ENCODE data around the gene JUND. TPM values are rescaled to one million over a fixed set of nuclear protein-coding genes. Genes with fewer than 3 reads are reported as not detected.

JUND gene
- total RNA-seq, 4 donors from 2014 or later = 629 to 753 (median 680) TPM

DNA sequence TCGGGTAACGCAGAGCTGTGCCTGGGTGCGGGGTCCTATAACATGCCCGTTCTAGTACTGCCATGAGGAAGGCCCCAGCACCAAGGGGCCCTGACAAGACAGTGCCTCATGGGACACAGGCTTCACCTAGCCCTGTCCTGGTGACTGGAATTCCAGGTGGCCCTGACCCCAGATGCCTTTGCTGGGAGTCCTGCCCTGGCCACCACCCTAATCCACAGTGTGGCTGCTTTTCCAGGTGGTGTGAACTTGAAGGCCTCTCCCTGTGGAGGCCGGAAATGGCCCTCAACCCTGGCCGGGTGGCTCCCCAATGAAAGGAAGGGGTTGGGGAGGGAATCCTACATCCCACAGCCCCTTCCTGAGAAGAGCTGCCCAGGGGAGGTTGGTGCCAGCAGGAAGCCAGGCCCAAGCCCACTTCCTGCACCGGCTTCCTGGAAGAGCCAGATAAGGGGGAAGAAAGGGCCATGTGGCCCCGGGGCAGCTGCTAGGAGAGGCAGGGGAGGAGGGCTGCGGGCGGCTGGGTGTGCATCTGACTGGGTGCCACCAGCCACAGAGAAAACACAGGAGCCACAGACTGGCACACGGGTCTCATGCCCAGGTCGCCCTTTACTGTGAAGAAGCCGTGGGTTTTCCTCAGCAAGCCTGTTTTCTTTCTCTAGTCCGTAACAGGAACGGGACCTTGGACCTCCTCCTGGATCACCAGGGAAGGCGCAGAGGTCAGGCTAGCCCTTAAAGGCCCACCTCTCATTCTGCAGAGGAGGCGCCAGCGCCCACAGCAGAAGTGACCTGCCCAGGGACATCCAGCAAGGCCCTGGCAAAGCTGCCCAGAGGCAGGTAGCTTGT is 36.8 kb upstream of the JUND start:
- DNase-seq = peak in 2 of 3 donors; percentile 45 to 76
- Histone ChIP-seq H3K9me3 (no peaks in the 10 kb centered on the region), H3K36me3 (peaks cover 0 to 6% (median 0%) of the 10 kb centered on the region in 3 donors), H3K4me1 (peaks cover 13 to 53% (median 32%) of the 10 kb centered on the region in 4 donors), H3K27ac (peak overlapping the region; percentile 56 to 97 (median 94)), H3K27me3 (no peaks in the 10 kb centered on the region), H3K4me3 (peak overlapping the region in 2 of 4 donors; percentile 13 to 21)
- TF ChIP-seq POLR2A (IDR thresholded peaks at IDR 0.05) = peak in 1 of 2 donors; percentile 39
- TF ChIP-seq, protein P1, sequence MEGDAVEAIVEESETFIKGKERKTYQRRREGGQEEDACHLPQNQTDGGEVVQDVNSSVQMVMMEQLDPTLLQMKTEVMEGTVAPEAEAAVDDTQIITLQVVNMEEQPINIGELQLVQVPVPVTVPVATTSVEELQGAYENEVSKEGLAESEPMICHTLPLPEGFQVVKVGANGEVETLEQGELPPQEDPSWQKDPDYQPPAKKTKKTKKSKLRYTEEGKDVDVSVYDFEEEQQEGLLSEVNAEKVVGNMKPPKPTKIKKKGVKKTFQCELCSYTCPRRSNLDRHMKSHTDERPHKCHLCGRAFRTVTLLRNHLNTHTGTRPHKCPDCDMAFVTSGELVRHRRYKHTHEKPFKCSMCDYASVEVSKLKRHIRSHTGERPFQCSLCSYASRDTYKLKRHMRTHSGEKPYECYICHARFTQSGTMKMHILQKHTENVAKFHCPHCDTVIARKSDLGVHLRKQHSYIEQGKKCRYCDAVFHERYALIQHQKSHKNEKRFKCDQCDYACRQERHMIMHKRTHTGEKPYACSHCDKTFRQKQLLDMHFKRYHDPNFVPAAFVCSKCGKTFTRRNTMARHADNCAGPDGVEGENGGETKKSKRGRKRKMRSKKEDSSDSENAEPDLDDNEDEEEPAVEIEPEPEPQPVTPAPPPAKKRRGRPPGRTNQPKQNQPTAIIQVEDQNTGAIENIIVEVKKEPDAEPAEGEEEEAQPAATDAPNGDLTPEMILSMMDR (IDR thresholded peaks at IDR 0.05) = no peak

DNA sequence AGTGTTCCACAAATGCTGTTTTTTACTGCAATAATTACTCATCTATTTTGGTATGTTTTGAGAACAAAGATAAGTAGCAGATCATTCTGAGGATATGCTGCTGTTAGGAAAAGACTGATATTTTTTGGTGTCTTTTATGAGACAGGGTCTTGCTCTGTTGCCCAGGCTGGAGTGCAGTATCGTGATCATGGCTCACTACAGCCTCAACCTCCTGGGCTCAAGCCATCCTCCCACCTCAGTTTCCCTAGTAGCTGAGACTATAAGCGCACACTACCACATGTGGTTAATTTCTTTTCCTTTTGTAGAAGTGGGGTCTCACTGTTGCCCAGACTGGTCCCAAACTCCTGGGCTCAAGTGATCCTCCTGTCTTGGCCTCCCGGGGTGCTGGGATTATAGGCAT is 32.0 kb upstream of the JUND start:
- TF ChIP-seq POLR2A (IDR thresholded peaks at IDR 0.05) = no peak
- TF ChIP-seq, protein P1 (IDR thresholded peaks at IDR 0.05) = no peak
- Histone ChIP-seq H3K27ac (peak overlapping the region in 2 of 4 donors; percentile 85 to 91), H3K27me3 (no peaks in the 10 kb centered on the region), H3K4me3 (no peak overlapping the region), H3K4me1 (peaks cover 5 to 47% (median 14%) of the 10 kb centered on the region in 4 donors), H3K36me3 (peaks cover 0 to 35% (median 0%) of the 10 kb centered on the region in 3 donors), H3K9me3 (no peaks in the 10 kb centered on the region)
- no peak for DNase-seq

DNA sequence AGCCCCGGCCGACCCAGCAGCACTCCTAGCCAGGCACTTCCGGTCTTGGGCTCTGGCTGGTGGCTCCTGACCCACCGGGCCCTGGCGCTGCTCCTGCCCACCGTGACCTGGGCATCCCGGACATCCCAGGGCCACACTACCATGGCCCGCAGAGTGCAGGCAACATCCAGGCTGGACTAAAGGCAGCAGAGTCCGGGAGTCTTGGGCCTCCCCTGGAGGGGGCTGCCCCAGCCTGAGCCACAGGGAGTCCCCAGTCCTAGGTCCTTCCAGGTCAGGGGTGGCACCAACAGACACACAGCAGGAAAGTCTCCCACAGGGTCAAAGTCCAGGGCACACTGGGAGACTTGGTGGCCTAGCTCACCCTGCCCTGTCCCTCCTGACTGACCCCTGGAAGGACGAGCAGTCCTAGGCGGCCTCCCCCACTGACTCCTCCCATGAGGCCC is 30.7 kb upstream of the JUND start:
- no peak overlapping the region for H3K4me3 ChIP-seq
- peak in 2 of 3 donors; percentile 73 to 75 for DNase-seq
- no peaks in the 10 kb centered on the region for H3K27me3 ChIP-seq
- H3K36me3 ChIP-seq = peaks cover 0 to 35% (median 0%) of the 10 kb centered on the region in 3 donors
- H3K9me3 ChIP-seq = no peaks in the 10 kb centered on the region
- H3K27ac ChIP-seq = peak overlapping the region in 3 of 4 donors; percentile 78 to 91 (median 85)
- H3K4me1 ChIP-seq = peaks cover 0 to 35% (median 8%) of the 10 kb centered on the region in 4 donors
- no peak for TF ChIP-seq POLR2A (IDR thresholded peaks at IDR 0.05)
- TF ChIP-seq, protein P1 (IDR thresholded peaks at IDR 0.05) = no peak

DNA sequence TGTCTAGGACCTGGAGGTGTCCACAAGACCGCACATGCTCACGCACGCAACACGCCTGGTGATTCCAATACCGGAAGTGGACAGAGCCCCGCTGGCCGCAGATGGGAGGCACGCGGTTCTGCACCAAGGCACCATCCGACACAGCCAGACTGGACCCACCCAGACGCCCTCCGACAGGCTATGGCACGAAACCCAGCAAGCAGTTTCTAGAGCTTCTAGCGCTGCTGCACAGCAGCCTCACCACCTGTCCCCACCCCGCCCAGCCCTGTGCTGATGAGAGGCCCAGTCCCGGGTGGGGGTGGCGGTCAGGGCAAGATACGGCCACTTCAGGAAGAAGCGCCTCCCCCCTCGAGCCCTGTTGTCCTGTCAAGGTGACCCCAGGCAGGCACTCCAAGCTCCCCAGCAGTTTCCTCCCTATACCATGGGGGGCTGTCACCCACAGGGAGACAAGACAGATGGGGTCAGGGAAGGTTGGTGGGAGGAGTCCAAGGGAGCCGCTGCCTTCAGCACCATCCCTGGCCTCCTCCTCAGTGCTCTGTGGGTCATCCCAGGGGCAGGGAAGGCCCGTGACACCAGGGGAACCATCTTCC is 30.2 kb upstream of the JUND start:
- Histone ChIP-seq H3K4me3 (no peak overlapping the region), H3K36me3 (peaks cover 0 to 35% (median 0%) of the 10 kb centered on the region in 3 donors), H3K27me3 (no peaks in the 10 kb centered on the region), H3K4me1 (peaks cover 3 to 32% (median 10%) of the 10 kb centered on the region in 4 donors), H3K9me3 (no peaks in the 10 kb centered on the region), H3K27ac (peak overlapping the region in 3 of 4 donors; percentile 78 to 91 (median 85))
- no peak for TF ChIP-seq POLR2A (IDR thresholded peaks at IDR 0.05)
- TF ChIP-seq, protein P1 (IDR thresholded peaks at IDR 0.05) = no peak
- DNase-seq = no peak

GRCh38 chr19:18310966-18311365 is 29.5 kb upstream of the JUND start:
- Histone ChIP-seq H3K4me3 (no peak overlapping the region), H3K27me3 (no peaks in the 10 kb centered on the region), H3K36me3 (peaks cover 0 to 35% (median 0%) of the 10 kb centered on the region in 3 donors), H3K27ac (peak overlapping the region in 3 of 4 donors; percentile 78 to 91 (median 85)), H3K9me3 (no peaks in the 10 kb centered on the region), H3K4me1 (peaks cover 9 to 36% (median 13%) of the 10 kb centered on the region in 4 donors)
- no peak for DNase-seq
- TF ChIP-seq, protein P1 (IDR thresholded peaks at IDR 0.05) = no peak
- TF ChIP-seq POLR2A (IDR thresholded peaks at IDR 0.05) = peak in 1 of 2 donors; percentile 42

Measured in Peyer's patch (tissue), 4 donors.